GM18858 (cell line): ENCODE data around the gene RIN3.
"Not testable (repeated sequence)": the region's sequence is repeated elsewhere in the genome, so short reads cannot be mapped to it uniquely, and the experiment has no call there.

Source experiments
- ATAC-seq: cut with Tn5 transposase; IDR thresholded peaks from one replicate; pipeline ENCODE4 v1.9.1; 2021; ENCODE audit not compliant: unreplicated experiment

RIN3 gene

DNA sequence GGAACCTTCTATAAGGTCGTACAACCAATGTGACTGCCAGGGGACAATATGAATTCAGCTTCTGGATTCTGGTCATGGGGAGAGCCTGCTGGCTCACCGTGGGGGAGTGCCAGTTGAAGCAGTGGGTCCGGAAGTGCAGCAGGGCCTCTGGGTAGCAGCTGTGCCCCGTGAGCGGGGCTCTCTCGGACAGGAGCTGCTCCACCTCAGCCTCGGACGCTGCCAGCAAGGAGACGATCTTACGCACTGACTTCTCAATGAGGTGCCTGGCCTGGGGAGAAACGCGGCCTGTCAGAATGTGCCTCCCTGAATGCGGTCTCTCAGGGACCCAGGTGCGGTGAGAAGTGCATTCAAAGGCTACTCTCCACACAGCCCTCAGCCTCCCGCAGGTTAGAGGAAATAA is 192.8 kb downstream of the RIN3 start:
- ATAC-seq = no peak

DNA sequence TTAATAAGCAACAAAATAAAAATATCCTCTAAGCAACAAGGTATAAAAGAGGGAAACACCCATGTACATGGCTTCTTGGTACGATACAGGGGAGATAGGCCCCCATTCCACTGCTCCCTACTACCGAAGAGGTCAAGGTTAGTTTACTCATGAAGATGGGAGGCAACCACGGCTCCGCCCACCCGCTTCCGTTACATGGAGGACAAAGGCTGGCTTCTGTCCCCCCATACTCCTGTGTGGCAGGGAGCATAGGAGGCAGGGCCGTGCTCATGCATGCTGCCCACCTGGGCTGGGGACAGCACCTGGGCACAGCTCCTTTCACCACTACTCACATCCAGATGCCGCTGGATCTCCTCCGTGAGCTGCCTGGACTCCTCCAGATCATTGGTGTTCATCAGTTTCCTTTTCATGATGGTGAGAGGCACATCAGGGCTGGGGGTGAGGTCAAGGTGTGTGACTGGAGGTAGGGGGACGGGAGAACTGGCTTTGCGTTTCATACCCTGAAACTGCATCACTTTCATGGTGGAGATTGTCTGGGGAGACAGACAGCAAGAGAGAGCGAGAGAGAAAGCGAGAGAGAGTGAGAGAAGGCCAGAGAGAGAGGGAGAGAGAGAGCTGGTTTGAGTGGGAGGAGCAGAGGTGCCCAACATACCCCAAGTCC is 195.9 kb downstream of the RIN3 start:
- no peak for ATAC-seq

- no peak for ATAC-seq
Observed at GRCh38 chr14:92710001-92710341, 196.4 kb downstream of the RIN3 start.

- no peak for ATAC-seq
Observed at GRCh38 chr14:92711976-92712653, 198.5 kb downstream of the RIN3 start.

GRCh38 chr14:92712654-92713051 is 199.1 kb downstream of the RIN3 start:
- ATAC-seq = no peak

GRCh38 chr14:92714739-92715307 is 201.2 kb downstream of the RIN3 start:
- not testable (repeated sequence) for ATAC-seq

- no peak for ATAC-seq
Observed at GRCh38 chr14:92716131-92716530, 202.6 kb downstream of the RIN3 start.

GRCh38 chr14:92717571-92718042 is 204.0 kb downstream of the RIN3 start:
- ATAC-seq = no peak

DNA sequence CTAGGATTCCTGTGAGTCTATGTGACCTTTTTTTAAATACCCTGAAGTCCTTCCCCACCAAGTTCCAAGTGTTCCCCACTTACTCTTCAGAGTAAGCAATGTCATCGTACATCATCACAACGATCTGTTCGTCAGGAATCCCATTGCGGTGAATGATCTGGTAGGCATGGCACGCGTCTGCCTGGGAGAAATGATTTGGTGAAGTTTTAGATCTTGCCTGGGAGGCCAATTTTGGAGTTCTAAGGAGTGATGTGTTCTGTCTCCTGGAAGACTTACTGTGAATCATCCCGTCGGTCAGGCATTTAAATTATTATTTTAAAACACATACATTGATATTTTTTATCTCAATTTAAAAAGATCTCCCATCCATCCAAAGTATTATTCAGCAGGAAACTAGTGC is 205.1 kb downstream of the RIN3 start:
- ATAC-seq = no peak

- no peak for ATAC-seq
Observed at GRCh38 chr14:92719421-92719820, 205.8 kb downstream of the RIN3 start.

DNA sequence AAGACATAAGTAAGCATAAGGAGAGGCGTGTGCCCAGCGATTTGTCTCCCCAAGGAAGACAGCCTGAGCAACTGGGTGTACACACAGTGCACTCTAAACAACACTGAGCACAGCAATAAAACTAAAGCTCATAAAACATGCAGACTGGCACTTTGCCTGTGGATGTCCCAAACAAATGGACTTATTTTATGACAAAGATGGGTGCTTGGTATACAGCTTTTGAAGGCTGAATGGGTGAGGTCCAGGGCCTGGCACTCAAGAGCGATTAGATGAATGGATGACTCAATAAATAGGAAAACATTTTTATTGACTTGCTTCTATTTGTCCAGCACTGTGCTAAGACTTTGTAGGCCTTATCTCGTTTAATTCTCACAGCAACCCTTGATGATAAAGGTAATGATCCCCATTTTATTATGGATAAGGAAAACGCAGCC is 206.3 kb downstream of the RIN3 start:
- ATAC-seq = no peak

DNA sequence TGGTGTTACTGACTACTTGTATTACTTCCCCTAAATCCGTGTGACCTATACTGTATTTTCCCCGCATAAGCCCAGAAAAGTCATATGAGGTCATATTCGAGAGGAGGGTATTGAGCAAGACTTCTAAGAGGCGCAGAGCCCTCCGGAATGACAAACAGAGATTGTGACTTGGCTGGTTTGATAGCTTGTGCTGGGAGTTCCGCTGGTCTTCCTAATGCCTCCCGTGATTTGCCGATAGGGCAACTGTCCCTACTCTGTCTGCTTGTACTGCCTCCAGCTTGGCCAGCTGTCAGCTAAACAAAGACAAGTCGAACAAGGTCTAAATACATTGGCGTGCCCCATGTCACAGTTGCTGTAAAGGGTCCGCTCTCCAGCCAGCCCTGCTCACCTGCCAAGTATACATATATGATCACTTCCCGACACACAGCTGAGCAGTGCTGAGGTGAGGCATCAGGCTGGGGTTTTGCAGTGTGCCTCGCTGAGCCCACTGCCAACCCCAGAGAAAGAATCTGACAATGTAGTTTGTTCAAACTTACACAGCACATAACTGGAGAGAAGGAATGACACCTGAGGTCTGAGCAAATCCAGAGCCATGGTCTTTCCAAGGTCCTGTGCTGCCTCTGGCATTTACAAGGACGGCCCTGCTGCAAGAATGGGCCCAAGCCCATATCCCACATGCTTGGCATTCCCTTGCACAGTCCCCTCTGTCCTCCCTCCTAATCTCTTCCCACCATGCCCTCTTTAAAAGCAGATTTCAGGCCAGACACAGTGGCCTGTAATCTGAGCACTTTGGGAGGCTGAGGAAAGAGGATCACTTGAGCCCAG is 211.1 kb downstream of the RIN3 start:
- ATAC-seq = no peak

DNA sequence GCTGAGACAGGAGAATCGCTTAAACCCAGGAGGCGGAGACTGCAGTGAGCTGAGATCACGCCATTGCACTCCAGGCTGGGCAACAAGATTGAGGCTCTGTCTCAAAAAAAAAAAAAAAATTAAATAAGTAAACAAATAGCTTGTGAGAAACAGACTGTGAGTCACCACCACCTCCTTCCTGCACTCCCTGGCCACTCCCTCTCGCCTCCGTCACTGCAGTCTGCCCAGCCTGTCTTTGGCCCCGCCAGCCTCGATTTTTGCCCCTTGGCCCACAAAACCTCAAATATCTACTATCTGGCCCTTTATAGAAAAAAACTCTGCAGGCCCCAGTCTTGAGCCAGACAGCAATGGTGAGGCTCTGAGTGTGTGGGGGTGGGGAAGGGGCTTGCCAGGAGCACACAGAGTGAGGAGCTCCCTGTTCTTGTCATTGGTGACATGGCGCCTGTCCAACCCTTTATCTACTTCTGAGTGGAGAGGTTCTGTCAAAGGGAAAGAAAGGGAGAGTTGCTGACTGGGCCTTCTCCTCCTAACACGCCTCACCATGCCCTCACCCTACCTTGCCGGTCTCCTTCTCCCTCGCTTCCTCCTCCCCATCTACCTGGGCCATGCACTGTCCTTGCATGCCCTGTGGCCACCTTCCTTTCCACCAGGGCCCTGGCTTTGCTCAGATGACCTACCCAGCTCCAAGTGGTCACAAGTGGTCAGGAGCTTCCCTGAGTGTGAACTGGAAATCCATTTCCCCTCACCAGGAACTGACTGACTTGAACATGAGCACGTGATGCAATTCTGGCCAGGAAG is 212.8 kb downstream of the RIN3 start:
- no peak for ATAC-seq

DNA sequence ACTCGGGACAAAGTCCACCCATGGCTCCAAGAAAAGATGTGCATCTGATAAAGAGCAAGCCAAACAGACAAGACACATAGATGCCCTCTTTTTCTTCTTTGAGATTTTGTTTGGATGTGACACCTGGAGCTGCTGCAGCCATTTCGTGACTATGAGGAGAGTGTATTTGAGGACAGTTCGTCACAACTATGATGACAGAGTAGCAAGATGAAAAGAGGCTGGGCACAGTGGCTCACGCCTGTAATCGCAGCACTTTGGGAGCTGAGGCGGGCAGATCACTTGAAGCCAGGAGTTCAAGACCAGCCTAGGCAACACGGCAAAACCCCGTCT is 213.3 kb downstream of the RIN3 start:
- no peak for ATAC-seq

DNA sequence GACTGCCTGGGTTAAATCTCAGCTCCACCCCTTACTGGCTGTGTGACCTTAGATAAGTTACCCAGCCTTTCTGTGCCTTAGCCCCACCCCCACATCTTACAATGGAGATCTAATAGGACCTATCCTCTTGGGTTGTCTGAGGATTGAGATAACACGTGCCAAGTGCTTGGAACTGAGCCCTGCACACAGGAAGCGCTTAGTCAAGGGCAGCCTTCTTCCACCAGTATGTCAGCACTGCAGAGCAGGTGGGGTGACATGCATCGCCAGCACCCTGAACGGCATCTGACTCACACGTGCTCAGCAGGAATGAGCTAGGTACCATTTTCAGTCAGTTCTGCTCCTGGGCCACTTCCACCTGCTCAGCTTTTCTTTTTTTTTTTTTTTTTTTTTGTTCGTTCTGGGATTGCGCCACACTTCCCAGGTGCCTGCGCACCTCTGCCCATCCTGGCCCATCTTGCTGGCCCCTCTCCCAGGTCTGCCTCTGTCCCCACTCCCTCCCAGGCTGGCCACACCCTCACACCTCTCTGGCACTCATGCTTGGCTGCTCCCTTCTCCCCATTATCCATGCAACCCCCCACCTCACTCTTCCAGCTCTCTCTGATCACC is 215.3 kb downstream of the RIN3 start:
- peak; percentile 55 for ATAC-seq

DNA sequence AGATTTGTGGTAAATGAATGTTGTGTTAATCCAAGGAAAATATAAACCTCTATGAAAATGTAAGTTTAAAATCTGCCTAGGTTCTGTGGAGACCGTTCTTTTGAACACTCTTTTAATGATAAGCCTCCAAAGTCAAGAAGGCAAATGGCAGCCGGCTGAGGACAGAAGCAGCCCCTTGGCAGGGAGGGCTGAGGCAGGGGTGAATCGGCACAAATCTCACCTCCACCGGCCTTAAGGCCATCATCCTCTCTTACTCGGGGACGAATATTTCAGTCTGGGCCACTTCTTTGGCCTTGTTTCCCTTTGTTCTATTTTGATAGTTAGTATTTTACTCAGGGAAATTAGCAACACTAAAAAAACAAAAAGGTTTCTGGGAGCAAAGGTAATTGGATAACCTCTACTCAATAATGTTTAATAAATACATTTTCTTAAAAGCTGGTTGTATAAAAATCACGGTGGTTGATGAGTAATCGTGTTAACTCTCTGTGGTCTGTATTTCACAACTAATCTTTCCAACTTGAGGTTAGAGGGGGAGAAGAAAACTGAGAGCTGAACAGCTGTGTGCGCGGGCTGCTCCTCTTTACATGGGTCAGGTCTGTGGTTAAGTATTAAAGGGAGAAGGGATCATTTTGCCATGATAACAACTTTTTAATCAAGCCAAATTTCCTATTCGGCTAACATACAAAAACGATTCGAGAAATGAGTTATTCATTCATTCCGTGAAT is 216.2 kb downstream of the RIN3 start:
- peak; percentile 65 for ATAC-seq

DNA sequence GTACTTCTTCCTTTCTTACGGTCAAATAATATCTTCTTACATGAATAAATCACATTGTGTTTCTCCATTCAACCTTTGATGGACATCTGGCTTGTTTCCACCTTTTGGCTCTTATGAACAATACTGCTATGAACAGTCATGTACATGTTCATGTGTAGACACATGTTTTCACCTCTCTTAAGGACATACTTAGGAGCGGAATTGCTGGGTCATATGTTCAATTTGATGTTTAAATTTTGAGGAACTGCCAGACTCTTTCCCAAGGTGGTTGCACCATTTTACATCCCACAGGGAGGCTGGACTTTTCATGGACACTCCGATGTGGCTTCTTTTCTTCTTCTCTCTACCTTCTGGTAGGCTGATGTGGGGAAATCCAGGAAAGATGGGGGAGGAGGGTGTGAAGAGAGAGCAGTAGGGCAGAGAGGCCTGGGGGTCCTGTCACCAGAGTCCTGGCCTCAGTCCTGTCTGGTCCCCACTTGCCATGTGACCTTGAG is 218.1 kb downstream of the RIN3 start:
- ATAC-seq = no peak

- no peak for ATAC-seq
Observed at GRCh38 chr14:92733007-92733406, 219.4 kb downstream of the RIN3 start.

DNA sequence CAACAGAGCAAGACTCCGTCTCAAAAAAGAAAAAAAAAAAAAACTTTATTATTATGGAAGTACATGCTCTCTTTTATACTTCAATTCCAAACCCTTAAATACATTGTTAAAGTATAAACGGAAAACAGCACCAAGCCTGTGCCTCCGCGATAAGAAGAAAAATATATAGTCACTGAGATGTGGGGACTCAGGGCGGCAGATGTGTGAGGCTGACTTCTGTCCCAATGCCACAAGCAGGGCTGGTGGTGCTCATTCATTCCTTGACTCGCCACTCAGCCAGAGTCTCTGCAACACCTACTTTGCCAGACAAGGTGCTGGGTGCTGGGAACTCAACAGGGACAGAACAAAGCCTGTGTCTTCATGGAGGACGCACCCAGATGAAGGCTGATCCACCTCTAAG is 221.0 kb downstream of the RIN3 start:
- no peak for ATAC-seq

DNA sequence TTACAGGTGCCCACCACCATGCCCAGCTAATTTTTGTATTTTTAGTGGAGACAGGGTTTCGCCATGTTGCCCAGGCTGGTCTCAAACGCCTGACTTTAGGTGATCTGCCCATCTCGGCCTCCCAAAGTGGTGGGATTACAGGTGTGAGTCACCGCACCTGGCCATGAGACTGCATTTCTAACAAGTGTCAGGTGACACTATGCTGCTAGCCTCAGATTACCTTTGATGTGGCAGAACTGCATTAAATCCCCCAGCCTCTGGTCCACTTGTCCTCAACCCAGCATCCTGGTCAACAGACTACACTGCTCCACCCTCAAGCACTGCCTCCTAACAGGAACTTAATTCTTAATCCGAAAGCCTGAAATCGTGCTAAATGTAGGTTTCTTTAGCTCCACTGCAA is 221.8 kb downstream of the RIN3 start:
- ATAC-seq = no peak
